ENCODE results near the gene UQCR10. TPM values are rescaled to one million over a fixed set of nuclear protein-coding genes. Genes with fewer than 3 reads are reported as not detected.

UQCR10 gene
- total RNA-seq, 1 donor from 2014 or later: 120 TPM

- H3K36me3 Mint-ChIP-seq (ENCODE audit: insufficient read depth): peaks cover 22% of the 10 kb centered on the region
- H3K4me1 Mint-ChIP-seq (ENCODE audit: low read depth): peaks cover 25% of the 10 kb centered on the region
- H3K27me3 Mint-ChIP-seq: no peaks in the 10 kb centered on the region
- no peak for TF ChIP-seq CTCF (IDR thresholded peaks at IDR 0.05; ENCODE audit: unreplicated experiment)
- H3K4me3 Mint-ChIP-seq (ENCODE audit: low read depth): no peak overlapping the region
- no peaks in the 10 kb centered on the region for H3K9me3 Mint-ChIP-seq (ENCODE audit: low read depth)
- no peak overlapping the region for H3K27ac Mint-ChIP-seq
- no peak for DNase-seq (ENCODE audit: low spot score, unreplicated experiment)
These were observed 32.1 kb downstream of the UQCR10 start for GRCh38 chr22:29799217-29799680.

- no peak for DNase-seq (ENCODE audit: low spot score, unreplicated experiment)
- H3K27me3 Mint-ChIP-seq: no peaks in the 10 kb centered on the region
- peaks cover 30% of the 10 kb centered on the region for H3K36me3 Mint-ChIP-seq (ENCODE audit: insufficient read depth)
- no peak overlapping the region for H3K4me3 Mint-ChIP-seq (ENCODE audit: low read depth)
- TF ChIP-seq CTCF (IDR thresholded peaks at IDR 0.05; ENCODE audit: unreplicated experiment): no peak
- H3K9me3 Mint-ChIP-seq (ENCODE audit: low read depth): no peaks in the 10 kb centered on the region
- H3K4me1 Mint-ChIP-seq (ENCODE audit: low read depth): peaks cover 12% of the 10 kb centered on the region
- peak overlapping the region; percentile 90 for H3K27ac Mint-ChIP-seq
These were observed 34.0 kb downstream of the UQCR10 start for GRCh38 chr22:29801153-29801552.

GRCh38 chr22:29801796-29802195 lies 34.6 kb downstream of the UQCR10 start:
- Mint-ChIP-seq H3K4me3 (ENCODE audit: low read depth) (no peak overlapping the region), H3K27ac (peak overlapping the region; percentile 90), H3K27me3 (no peaks in the 10 kb centered on the region), H3K4me1 (ENCODE audit: low read depth) (peaks cover 8% of the 10 kb centered on the region), H3K36me3 (ENCODE audit: insufficient read depth) (peaks cover 29% of the 10 kb centered on the region), H3K9me3 (ENCODE audit: low read depth) (no peaks in the 10 kb centered on the region)
- no peak for TF ChIP-seq CTCF (IDR thresholded peaks at IDR 0.05; ENCODE audit: unreplicated experiment)
- no peak for DNase-seq (ENCODE audit: low spot score, unreplicated experiment)

- no peak overlapping the region for H3K4me3 Mint-ChIP-seq (ENCODE audit: low read depth)
- H3K9me3 Mint-ChIP-seq (ENCODE audit: low read depth): no peaks in the 10 kb centered on the region
- DNase-seq (ENCODE audit: low spot score, unreplicated experiment): no peak
- H3K27ac Mint-ChIP-seq: no peak overlapping the region
- no peak for TF ChIP-seq CTCF (IDR thresholded peaks at IDR 0.05; ENCODE audit: unreplicated experiment)
- H3K36me3 Mint-ChIP-seq (ENCODE audit: insufficient read depth): peaks cover 29% of the 10 kb centered on the region
- H3K27me3 Mint-ChIP-seq: no peaks in the 10 kb centered on the region
- peaks cover 8% of the 10 kb centered on the region for H3K4me1 Mint-ChIP-seq (ENCODE audit: low read depth)
These were observed 36.0 kb downstream of the UQCR10 start for GRCh38 chr22:29803190-29803589.

- no peak for TF ChIP-seq CTCF (IDR thresholded peaks at IDR 0.05; ENCODE audit: unreplicated experiment)
- Mint-ChIP-seq H3K4me1 (ENCODE audit: low read depth) (peaks cover 8% of the 10 kb centered on the region), H3K27ac (no peak overlapping the region), H3K4me3 (ENCODE audit: low read depth) (no peak overlapping the region), H3K36me3 (ENCODE audit: insufficient read depth) (peaks cover 26% of the 10 kb centered on the region), H3K27me3 (no peaks in the 10 kb centered on the region), H3K9me3 (ENCODE audit: low read depth) (no peaks in the 10 kb centered on the region)
- no peak for DNase-seq (ENCODE audit: low spot score, unreplicated experiment)
These were observed 37.8 kb downstream of the UQCR10 start for GRCh38 chr22:29804985-29805384.
